Renal pelvis (tissue), 4 donors: Measurements from ENCODE around the gene GFY. TPM values are rescaled to one million over a fixed set of nuclear protein-coding genes. Genes with fewer than 3 reads are reported as not detected.

Experiments
- DNase-seq: peaks from one replicate; pipeline ENCODE4 v3.0.0-alpha.2; 2013
- polyA plus RNA-seq, 3 donors: library from polyadenylated mRNA; unstranded; fragments of 120-200 nt; gene quantifications; one replicate each; pipeline ENCODE4 v1.2.1, GENCODE V29; 2013; ENCODE audit not compliant: insufficient read length in 3 of 3

Gene GFY
- polyA plus RNA-seq, 3 donors, result not detected

DNA sequence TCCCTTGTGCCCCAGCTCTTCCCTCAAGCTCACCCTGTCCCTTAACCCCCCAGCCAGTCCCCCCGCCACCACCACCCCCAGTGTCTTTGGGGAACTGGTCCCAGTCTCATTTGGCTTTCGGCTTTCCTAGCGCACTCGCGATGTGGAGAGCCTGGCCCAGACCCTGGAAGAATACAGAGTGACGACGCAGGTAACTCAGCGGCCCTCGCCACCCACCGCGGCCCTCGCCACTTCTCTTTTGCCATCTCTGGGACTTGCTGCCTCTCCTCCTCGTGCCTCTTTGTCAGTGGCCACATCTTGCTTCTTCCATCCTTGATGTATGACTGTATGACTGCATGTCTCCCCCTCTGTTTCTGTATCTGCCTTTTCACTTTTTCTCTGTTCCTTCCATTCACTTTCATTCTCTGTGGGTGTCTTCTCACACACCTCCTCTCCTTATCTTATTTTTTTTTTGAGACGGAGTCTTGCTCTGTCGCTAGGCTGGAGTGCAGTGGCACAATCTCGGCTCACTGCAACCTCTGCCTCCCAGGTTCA lies 17.6 kb upstream of the GFY start:
- no peak for DNase-seq

DNA sequence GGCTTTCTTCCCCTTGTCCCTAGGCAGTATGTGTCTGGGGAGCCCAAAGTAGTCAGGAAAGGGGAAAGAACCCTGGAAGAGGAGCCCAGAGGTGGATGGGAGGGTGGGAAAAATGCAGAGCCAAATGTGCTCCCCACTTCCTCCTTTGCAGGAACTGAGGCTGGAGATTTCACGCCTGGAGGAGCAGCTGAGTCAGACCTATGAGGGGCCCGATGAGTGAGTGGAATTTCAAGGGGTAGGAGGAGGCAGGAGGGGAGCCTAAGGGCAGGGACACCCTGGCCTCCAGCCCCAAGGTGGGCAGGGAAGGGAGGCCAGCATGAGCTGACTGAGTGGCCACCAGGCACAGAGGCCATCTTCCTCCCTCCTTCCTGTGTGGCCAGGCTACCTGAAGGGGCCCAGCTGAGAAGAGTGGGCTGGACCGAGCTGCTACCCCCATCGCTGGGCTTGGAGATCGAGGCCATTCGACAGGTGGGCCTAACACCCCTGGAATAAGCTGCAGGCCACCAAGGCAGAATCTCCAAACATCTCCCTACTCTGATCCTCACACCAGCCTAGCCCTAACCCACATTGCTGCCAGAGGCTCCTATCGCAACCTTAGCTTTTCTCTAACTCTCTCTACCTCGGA lies 16.3 kb upstream of the GFY start:
- DNase-seq, result no peak

DNA sequence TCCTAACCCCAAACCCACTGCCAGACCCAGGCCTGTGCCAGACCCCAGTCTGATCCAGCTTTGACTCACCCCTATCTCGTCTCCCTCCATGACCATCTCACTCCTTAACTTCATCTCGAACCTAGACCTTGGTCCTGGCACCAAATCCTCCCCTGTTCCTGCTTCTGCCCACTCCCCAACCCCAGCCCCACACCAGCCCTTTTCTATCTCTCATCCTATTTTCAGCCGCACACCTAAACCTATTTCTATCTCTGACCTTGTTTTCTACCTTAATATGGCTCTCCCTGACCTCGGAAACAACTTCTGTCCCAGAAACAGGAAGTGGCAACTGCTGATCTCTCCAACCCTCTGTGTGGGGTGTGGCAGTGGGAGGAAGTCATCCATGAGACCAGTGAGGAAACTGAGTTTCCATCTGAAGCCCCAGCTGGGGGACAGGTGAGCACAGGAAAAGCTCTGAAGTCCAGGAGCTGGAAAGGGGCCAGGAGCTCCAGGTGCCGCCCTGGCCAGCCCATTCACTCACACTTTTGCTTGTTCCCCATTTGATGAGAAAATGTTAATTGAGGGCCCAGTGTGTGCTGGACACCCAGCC lies 15.7 kb upstream of the GFY start:
- DNase-seq, result no peak

DNA sequence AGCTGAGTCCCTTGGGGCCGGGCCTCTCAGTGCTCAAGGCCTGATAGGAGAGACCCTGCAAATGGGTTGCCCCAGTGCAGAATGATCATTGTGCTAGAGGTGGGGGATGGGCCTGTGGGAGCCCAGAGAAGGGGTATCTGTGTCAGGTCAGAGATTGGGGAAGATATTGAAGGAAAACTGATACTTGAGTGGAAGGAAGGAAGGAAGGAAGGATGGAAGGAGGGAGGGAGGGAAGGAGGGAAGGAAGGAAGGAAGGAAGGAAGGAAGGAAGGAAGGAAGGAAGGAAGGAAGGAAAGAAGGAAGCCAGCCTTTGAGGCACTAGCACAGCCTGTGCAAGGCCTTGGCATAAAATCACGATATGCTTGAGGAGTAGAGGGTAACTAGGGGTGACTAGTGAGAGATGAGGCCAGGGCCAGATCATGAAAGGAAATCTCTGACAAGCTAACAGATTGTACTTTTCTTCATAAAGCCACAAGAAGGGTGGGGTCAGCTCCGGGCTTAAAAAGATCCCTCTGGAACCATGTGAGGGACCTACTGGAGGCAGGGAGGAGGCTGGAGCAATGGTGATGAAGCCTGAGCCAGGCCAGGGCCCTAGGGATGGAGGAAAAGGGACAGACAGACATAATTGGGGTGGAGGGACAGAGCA lies 13.4 kb upstream of the GFY start:
- no peak for DNase-seq

DNA sequence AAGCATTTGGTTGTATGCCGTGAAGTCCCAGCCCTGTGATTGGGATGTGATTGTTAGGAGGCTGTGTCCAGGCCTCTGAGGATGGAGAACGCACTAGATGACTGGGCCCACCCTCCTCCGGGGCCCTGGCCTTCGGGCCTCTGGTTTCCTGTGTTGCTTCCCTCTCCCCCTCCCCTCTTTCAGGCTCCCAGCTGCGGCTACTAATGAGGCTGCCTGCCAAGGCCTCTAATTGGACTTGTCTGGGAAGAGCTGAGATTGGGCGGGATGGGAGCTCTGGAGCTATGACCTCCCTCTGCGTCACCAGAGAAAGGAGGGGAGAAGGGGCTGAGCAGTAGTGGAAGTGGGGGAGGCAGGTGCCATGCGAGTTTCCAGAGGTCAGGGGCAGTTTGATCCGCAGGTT lies 11.8 kb upstream of the GFY start:
- DNase-seq, result peak; percentile 86

DNA sequence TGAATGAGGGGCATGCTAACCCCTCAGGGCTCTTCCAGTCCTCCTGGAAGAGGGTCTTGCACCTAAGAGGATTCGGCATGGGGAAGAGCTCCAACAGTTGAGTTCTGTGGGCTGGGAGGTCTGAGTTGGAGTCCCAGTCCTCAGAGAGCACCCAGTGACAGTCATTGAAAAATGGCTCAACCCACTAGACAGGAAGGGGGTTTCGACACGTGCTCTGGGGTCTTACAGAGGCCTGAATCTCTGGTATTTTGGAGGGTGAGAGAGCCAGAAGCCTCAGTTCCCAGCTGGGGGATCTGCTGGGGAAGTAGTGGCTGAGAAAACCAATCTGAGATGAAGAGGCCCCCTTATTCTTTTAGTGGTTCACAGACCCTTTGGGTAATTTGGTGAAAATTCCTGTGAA lies 10.9 kb upstream of the GFY start:
- no peak for DNase-seq

DNA sequence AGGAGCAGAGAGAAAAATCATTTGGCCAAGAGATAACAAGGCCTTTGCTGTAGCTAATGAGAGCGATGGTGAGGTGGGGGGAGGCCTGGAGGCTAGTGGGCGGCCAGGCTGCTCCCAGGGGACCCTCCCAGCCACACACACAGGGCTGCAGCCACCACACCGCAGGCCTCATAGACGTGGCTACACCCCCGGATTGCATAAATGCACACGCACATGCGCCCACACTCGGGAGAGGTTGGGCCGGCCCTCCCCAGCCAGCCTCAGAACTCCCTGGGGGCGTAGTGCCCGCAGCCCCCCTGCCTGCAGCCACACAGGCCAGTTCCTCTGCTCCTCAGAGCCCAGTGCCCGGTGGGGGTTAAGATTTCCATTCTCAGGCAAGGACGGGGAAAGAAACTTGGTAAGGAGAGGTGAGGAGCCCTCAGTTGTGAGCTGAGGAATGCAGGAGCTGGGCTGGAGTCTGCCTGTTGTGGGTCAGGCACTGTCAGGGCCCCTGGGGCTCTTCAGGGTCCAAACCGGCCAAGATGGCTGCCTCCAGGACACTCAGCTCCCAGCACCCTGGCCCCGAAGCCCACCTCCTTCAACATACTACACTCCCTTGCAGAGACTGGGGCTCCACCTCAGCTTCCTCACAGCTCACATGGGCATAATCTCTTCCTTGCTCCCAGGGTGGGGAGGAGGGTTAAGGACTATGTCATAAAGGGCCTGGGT lies 9.9 kb upstream of the GFY start:
- no peak for DNase-seq

DNA sequence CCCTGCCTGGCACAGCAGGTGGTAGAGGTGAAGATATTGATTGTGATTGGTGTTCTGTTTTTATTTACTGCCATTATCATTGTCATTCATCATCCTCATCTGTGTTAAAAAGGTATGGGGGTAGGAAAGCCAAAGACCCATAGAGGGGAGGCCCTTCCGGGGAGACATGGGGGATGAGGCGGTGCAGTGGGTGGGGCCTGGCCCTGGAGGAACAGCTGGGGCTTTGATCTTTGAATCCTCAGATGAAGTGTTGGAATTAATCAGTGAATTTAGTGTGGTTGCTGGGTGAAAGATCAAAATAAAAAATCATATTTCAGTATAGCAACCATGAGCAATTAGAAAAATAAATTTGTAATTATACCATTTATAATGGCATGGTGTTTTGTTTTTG lies 9.4 kb upstream of the GFY start:
- no peak for DNase-seq

DNA sequence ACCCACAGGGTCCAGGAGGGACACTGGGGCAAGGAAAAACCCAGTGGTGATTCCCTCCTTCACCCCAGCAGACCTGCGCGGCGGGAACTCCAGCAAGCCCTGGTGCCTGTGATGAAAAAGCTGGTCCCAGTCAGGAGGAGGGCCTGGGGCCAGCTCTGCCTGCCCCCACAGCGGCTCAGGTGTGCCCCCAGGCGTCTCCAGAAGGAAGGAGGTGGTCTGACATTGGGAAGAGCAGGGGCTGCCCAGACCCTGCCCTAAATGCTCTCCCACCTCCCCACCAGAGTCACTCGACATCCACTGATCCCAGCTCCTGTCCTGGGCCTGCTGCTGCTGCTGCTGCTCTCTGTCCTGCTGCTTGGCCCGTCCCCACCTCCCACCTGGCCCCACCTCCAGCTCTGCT lies 8.1 kb upstream of the GFY start:
- no peak for DNase-seq

DNA sequence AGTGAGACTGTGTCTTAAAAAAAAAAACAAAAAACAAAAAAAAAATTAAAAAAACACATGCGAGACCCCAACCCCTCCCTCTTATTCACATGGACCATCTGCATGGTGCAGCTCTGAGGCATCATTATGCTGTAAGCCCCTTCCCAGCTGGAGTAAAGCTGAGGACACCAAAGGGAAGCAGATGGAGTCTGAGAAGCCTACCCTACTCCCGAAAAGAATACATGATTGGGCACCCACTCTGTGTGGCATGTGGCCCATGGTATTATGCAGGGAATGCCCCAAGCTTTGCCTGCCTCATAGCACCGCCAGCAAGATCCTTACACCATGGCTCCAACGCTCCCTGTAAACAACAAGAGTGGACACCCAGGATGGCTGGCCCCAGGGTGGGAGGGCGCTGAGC lies 6.7 kb upstream of the GFY start:
- no peak for DNase-seq

DNA sequence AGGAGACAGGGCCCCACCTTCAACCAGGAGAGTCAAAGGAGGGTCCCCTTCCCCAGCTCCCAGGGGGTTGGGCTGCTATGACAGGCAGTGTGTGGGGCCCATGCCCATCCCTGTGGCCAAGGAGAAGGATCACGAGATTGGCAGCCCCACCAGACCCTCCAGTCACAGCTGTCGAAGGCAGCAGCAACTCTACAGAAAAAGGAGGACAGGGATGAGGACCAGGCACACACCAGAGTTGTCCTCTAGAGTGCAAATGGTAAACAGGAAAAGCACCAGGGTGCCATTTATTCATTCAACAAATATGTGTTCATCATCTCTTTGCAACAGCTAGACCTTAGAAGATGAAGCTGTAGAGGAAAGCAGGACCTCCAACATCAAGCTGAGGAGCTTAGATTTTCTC lies 6.0 kb upstream of the GFY start:
- DNase-seq, result no peak

DNA sequence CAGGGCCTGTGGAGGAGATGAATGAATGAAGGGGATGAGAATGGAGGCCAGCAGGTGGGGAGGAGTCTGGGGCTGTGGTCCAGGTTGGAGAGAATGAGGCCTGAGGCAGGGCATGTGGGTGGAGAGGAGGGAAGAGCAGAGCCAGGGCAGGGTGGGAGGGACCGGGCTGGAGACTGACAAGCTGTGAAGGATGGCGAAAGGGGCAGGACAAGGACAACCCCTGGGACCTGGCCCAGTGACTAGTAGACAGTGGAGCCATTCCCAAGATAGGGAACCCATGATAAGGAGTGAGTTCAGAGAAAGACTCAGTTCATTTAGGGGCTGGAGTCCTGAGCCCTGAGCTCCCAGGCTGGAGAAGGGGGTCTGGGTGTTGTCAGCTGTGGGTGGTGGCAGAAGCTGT lies 5.0 kb upstream of the GFY start:
- no peak for DNase-seq

DNA sequence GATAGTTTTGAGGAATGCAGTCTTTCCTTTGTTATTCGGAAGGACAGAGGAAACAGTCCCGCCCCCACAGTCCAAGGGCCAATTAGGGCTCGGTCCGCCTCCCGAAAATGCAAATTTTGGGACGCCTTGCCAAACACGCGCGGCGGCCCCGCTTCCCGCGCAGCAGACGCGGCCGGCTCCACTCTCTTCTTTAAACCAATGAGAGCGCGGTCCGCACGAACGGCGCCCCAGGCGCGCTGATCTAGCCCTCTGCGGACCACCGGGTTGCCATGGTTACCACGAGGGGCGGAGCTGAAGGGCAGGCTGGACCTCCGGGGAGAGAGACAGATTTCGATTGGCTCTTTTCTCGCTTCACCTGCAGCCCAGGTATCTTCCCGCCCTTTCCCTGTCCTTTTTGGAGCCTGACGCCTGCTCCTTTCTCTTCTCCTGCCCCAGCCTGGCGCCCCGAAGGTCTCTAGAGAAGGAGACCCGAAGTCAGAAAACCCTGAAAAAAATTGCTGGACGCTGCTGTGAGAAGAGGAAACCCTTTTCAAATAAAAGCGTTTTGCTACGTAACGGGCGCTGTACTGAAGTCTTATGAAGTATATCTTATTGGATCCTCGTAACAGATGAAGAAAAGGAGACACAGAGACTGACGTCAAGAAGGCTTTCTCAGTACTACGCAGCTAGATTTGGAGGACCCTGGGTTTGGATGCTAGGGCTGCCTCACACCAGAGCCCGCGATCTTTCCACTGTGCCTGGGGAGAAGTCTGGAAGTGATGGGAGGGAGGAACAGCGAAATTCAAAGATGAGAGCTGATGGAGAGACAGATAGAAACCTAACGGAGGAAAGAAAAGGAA lies 3.9 kb upstream of the GFY start:
- peak; percentile 81 for DNase-seq

DNA sequence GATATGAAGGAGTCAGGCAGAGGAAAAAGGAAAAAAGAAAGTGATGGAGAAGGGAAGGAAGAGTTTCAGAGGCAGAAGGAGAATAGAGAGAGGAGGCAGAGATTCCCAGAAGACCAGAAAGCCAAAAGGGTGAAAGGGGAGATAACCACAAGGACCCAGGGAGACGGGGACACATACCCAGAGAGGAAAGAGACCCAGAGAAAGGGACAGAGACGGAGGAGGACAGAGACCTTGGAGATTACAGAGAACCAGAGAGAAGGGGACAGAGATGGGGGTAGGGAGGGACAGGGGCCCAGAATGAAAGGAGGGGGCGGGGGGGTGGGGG lies 3.3 kb upstream of the GFY start:
- DNase-seq, result no peak

DNA sequence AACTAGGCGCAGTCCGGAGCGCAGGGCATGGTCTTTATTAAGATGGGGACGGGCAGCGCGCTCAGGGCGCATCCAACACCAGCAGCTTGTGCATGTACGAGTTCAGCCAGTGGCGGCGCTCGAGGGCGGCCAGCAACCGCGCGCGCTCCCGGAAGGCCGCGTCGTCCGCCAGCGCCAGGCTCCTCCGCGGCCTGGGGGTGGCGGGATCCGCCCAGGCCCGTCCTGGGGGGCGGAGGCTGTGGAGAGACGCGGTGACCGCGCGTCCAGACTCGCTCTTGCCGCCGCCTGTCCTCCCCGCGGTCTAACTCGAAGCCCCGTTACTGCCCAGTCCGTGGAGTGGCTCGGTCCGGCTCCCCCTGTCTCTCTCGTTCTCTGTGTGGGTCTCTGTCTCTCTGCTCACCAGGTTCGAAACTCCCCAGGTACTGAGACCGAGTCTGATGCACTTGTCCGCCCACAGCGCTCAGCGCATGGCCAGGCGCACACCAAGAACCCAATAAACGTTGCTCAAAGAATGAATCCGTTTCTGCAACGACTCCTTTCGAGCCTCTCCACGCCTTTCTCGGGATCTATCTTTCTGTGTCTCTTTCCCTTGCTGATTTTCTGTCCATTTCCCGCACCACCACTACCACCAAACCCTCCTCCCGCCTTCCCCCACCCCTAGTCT lies 2.6 kb upstream of the GFY start:
- DNase-seq, result no peak

DNA sequence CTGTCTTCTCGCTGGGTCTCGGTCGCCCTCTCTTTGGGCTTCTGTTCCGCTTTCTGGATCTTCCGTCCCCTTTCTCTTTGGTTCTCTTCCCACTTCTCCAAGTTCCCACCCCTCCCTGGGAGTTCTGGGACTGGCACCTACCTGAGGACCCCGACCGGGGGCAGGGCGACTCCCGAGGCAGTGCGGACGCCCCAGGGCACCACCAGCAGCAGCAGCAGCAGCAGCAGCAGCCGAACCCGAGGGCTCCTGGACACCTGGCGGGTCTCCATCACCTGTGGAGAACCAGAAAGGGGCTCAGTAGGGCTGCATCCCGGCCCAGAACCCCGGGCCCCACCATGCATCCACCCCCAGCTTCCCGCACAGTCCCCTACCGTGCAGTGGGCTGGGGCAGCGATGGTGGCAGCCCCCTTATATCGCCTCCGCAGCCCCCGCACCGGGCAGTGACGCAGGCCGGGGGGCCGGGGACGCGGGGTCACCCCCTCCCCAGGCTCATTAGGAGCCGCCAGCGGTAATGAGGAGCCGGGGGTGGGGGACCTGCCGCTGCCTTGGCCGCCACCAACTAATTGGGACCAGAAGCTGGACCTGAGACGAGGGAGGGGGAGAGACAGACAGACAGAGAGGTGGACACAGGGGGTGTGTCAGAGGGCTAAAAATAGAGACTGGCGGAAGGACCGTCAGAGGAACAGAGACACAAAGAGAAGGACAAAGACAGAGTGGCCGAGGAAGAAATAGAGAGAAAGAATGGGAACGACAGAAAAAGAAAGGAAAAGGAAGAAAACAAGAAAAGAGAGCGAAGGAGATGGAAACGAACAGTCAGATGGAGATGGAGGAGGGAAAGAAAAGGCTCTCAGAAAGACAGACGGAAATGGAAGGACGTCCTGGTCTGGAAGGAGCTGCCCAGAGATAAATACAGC lies 1.9 kb upstream of the GFY start, which contains the start of gene PTH2:
PTH2 (minus strand) TSS at position 371 of the 914 bp plus-strand sequence; CDS start at position 269, 102 bp downstream.
- no peak for DNase-seq

DNA sequence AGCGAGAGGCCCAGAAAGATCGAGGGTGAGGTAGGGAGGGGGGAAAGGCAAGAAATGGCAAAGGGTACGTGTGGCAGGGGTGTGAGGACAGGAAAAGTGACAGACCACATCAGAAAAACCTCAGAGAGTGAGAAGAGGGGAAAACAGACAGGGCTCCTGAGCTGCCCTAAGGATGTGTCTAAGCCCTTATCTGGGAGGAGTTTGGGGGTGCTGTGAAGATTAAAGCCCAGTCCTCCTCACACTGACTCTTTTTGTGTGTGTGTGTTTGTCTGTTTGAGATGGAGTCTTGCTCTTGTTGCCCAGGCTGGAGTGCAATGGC lies 1.2 kb upstream of the GFY start:
- DNase-seq, result no peak

DNA sequence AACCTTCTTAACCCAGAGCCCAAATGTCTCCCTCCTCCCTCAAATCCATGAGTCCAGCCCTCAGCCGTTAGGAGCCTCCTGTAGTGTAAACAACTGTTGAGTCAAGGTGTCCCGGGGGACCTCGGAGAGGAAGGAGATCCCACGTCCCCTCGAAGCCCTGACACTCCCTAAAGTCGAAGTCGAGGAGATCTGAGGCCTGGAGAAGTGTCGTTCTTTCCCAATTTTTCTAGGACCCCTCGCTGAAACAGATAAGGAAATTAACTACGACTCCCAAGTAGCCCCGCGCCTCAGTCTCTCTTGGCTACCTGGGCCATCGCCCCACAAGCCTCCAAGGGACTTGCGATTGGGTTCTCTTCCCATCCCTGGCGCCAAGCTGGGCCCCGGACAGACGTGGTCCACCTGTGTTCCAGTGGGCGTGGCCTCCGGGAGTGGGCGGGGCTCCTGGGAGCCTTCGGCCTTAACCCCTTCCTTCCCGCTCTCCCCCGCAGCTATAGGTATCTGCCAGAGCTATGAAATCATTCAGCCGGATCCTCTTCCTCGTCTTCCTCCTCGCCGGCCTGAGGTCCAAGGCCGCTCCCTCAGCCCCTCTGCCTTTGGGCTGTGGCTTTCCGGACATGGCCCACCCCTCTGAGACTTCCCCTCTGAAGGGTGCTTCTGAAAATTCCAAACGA lies 869 bp downstream of the GFY start:
- DNase-seq, result no peak

DNA sequence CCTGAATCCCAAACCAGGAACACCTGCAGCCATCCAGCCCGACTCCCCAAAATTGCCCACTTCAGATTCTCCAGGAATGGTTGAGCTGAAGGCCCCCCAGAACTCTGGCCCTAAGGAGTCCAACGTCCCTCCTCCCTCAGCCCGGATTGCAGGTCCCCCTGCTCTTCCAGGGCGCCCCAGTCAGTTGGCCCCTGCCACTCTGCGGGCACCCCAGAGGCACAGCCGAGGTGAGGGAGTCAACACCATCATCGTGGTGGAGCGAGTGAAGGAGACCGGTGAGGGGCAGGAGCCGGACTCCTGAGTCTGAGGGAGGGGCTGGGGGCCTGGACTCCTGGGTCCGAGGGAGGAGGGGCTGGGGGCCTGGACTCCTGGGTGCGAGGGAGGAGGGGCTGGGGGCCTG lies 2.2 kb downstream of the GFY start:
- DNase-seq, result no peak
